ENCODE data around the gene MFSD12. TPM values are rescaled to one million over a fixed set of nuclear protein-coding genes. Genes with fewer than 3 reads are reported as not detected.
A peak's percentile ranks its signal among the peaks of the same experiment; 100 is the strongest.
"Not testable (repeated sequence)": the region's sequence is repeated elsewhere in the genome, so short reads cannot be mapped to it uniquely, and the experiment has no call there.

The MFSD12 gene
- total RNA-seq, 1 donor from 2014 or later, result 93.7 TPM

DNA sequence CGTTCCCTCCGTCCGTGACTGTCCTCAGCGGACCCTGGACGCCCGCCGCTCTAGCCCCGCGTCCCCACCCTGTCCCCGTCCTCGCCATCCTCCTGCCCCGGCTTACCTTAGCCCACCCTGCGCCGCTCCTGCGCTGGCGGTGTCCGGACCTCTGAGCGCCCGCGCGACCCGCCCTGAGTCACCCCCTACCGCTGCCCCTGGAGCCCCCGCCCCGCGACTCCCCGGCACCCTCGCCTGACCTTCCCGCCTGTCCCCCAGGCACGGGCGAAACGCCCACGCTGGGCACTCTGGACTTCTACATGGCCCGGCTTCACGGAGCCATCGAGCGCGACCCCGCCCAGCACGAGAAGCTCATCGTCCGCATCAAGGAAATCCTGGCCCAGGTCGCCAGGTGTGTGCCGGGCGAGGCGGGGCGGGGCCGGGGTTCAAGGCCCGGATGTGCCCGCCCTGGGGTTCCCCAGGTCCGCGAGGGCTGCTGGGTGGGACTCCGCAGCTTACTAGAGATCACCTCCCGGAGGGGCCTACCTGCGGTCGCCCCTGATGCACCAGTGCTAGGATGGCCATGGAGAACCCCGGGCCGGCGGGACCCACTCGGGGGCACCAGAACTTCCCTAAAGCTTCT lies 20.4 kb upstream of the MFSD12 start:
- H3K27ac Mint-ChIP-seq, result no peak overlapping the region
- intact Hi-C loops (cut with micrococcal nuclease), result no loop called here
- peaks cover 15% of the 10 kb centered on the region for H3K36me3 Mint-ChIP-seq (ENCODE audit: low read depth)
- no peaks in the 10 kb centered on the region for H3K27me3 Mint-ChIP-seq (ENCODE audit: low read depth)
- no peak overlapping the region for H3K4me3 Mint-ChIP-seq (ENCODE audit: low read depth)
- H3K9me3 Mint-ChIP-seq, result no peaks in the 10 kb centered on the region
- no peak for DNase-seq (ENCODE audit: low spot score)
- peaks cover 2% of the 10 kb centered on the region for H3K4me1 Mint-ChIP-seq (ENCODE audit: low read depth)

- H3K9me3 Mint-ChIP-seq, result no peaks in the 10 kb centered on the region
- intact Hi-C loops (cut with micrococcal nuclease), result no loop called here
- DNase-seq (ENCODE audit: low spot score), result no peak
- H3K4me3 Mint-ChIP-seq (ENCODE audit: low read depth), result no peak overlapping the region
- no peak overlapping the region for H3K27ac Mint-ChIP-seq
- H3K27me3 Mint-ChIP-seq (ENCODE audit: low read depth), result no peaks in the 10 kb centered on the region
- peaks cover 15% of the 10 kb centered on the region for H3K36me3 Mint-ChIP-seq (ENCODE audit: low read depth)
- H3K4me1 Mint-ChIP-seq (ENCODE audit: low read depth), result peaks cover 5% of the 10 kb centered on the region
These were observed 19.5 kb upstream of the MFSD12 start for GRCh38 chr19:3576696-3577443.

DNA sequence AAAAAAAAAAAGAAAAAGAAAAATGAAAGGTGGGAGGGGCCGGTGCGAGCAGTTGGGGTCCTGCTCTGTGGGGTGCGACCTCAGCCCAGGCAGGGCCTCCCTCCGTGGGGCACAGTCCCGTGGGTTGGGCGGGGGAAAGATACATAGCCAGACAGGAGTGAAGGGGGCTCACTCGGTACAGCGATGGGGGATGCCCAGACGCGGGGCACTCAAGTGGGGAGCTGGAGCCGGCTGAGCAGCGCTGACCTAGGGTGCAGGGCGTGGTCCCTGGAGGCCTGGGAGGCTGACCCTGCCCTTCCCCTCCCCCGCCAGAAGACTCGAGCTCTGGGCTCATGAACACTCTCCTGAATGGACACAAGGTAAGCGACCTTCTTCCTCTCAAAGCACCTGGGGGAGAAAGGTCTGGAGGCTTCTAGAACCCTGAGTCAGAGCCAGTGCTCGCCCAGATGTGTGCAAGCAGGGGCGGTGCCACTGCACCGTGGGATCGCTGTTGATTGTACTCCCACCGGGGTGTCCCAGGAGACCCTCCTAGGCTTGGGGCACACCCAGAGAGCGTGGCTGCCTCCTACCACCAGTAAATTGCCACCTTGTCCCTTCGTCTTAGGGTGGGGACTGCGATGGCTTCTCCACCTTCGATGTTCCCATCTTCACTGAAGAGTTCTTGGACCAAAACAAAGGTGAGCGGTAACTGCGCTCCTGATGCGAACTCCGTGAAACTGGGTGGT lies 18.7 kb upstream of the MFSD12 start:
- H3K27me3 Mint-ChIP-seq (ENCODE audit: low read depth), result no peaks in the 10 kb centered on the region

DNA sequence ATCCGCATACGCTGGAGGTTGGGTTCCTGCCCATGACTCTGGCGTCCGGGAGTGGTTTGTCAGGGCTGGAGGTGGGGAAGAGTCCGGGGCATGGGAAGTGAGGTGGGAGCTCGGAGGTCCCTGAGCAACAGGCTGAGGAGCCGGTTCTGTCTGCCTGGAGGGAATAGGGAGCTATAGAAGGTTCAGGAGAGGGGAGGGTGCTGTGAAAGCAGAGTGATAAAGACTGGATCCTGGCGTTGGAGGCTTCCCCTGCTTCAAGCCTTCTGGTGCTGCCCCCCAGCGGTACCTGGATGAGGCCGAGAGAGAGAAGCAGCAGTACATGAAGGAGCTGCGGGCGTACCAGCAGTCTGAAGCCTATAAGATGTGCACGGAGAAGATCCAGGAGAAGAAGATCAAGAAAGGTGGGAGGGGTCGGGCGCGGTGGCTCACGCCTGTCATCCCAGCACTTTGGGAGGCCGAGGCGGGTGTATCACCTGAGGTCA lies 17.9 kb upstream of the MFSD12 start:
- H3K4me1 Mint-ChIP-seq (ENCODE audit: low read depth), result peaks cover 8% of the 10 kb centered on the region
- no peak overlapping the region for H3K27ac Mint-ChIP-seq
- intact Hi-C loops (cut with micrococcal nuclease), result no loop called here
- H3K9me3 Mint-ChIP-seq, result no peaks in the 10 kb centered on the region
- no peaks in the 10 kb centered on the region for H3K27me3 Mint-ChIP-seq (ENCODE audit: low read depth)
- no peak overlapping the region for H3K4me3 Mint-ChIP-seq (ENCODE audit: low read depth)
- DNase-seq (ENCODE audit: low spot score), result no peak
- peaks cover 15% of the 10 kb centered on the region for H3K36me3 Mint-ChIP-seq (ENCODE audit: low read depth)

More for the DNA sequence above, 18.7 kb upstream of the MFSD12 start:
- H3K9me3 Mint-ChIP-seq, result no peaks in the 10 kb centered on the region
- H3K4me1 Mint-ChIP-seq (ENCODE audit: low read depth), result peaks cover 8% of the 10 kb centered on the region
- DNase-seq (ENCODE audit: low spot score), result no peak
- no peak overlapping the region for H3K27ac Mint-ChIP-seq
- peaks cover 15% of the 10 kb centered on the region for H3K36me3 Mint-ChIP-seq (ENCODE audit: low read depth)
- intact Hi-C loops (cut with micrococcal nuclease), result no loop called here
- no peak overlapping the region for H3K4me3 Mint-ChIP-seq (ENCODE audit: low read depth)

GRCh38 chr19:3573858-3574637 lies 16.7 kb upstream of the MFSD12 start:
- Mint-ChIP-seq H3K36me3 (ENCODE audit: low read depth) (peaks cover 15% of the 10 kb centered on the region), H3K9me3 (no peaks in the 10 kb centered on the region), H3K4me1 (ENCODE audit: low read depth) (peaks cover 8% of the 10 kb centered on the region), H3K4me3 (ENCODE audit: low read depth) (peak overlapping the region; percentile 76), H3K27me3 (ENCODE audit: low read depth) (no peaks in the 10 kb centered on the region), H3K27ac (peak overlapping the region; percentile 63)
- intact Hi-C loops (cut with micrococcal nuclease), result loop anchor here (2.0 kb wide), 1 partner anchor 73 kb away; the partner anchor contains the start of gene DOHH
- DNase-seq (ENCODE audit: low spot score), result peak; percentile 88

GRCh38 chr19:3573162-3573857 lies 15.9 kb upstream of the MFSD12 start:
- H3K27ac Mint-ChIP-seq, result peak overlapping the region; percentile 63
- H3K9me3 Mint-ChIP-seq, result no peaks in the 10 kb centered on the region
- H3K27me3 Mint-ChIP-seq (ENCODE audit: low read depth), result no peaks in the 10 kb centered on the region
- peaks cover 8% of the 10 kb centered on the region for H3K4me1 Mint-ChIP-seq (ENCODE audit: low read depth)
- peaks cover 15% of the 10 kb centered on the region for H3K36me3 Mint-ChIP-seq (ENCODE audit: low read depth)
- H3K4me3 Mint-ChIP-seq (ENCODE audit: low read depth), result peak overlapping the region; percentile 76
- intact Hi-C loops (cut with micrococcal nuclease), result loop anchor here (2.0 kb wide), 1 partner anchor 73 kb away; the partner anchor contains the start of gene DOHH
- no peak for DNase-seq (ENCODE audit: low spot score)

- H3K4me1 Mint-ChIP-seq (ENCODE audit: low read depth), result peaks cover 8% of the 10 kb centered on the region
- H3K4me3 Mint-ChIP-seq (ENCODE audit: low read depth), result peak within 1 kb of the TSS; percentile 76
- peaks cover 15% of the 10 kb centered on the region for H3K36me3 Mint-ChIP-seq (ENCODE audit: low read depth)
- H3K27ac Mint-ChIP-seq, result peak within 1 kb of the TSS; percentile 63
- DNase-seq (ENCODE audit: low spot score), result no peak
- no peaks in the 10 kb centered on the region for H3K9me3 Mint-ChIP-seq
- intact Hi-C loops (cut with micrococcal nuclease), result loop anchor here (1.0 to 2.0 kb wide), 2 partner anchors 16 to 72 kb away; partner anchors contain the start of genes DOHH and MFSD12
- H3K27me3 Mint-ChIP-seq (ENCODE audit: low read depth), result no peaks in the 10 kb centered on the region
These were observed 15.4 kb upstream of the MFSD12 start, which contains the start of gene HMG20B for GRCh38 chr19:3572855-3573161. Gene HMG20B, plus strand, starts transcription at chr19:3572944. Its CDS starts 366 bp downstream, at chr19:3573310.

- H3K27me3 Mint-ChIP-seq (ENCODE audit: low read depth), result no peaks in the 10 kb centered on the region
- H3K27ac Mint-ChIP-seq, result peak overlapping the region; percentile 52
- H3K4me3 Mint-ChIP-seq (ENCODE audit: low read depth), result peak overlapping the region; percentile 71
- intact Hi-C loops (cut with micrococcal nuclease), result loop anchor here (1.0 to 2.0 kb wide), 2 partner anchors 15 to 71 kb away; partner anchors contain the start of genes DOHH and MFSD12
- peak; percentile 99 for DNase-seq (ENCODE audit: low spot score)
- H3K9me3 Mint-ChIP-seq, result no peaks in the 10 kb centered on the region
- peaks cover 8% of the 10 kb centered on the region for H3K4me1 Mint-ChIP-seq (ENCODE audit: low read depth)
- H3K36me3 Mint-ChIP-seq (ENCODE audit: low read depth), result peaks cover 15% of the 10 kb centered on the region
These were observed 14.9 kb upstream of the MFSD12 start for GRCh38 chr19:3572132-3572854.

DNA sequence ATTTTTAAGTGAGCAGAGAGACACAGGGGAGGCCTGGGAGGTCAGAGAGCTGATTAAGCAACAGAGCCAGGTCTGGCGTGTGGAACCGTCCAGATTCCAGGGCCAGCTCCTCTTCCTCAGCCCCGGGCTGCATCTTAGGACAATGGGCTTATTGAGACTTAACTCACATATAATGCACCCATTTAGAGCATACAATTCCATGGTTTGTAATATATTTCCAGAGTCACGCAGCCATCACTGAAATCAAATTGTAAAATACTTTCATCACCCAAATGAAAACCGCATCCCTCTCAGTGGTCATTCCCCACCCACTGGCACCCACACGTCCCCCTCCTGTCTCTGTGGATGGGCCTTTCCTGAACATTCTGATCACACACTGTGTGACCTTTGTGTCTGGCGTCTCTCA lies 13.2 kb upstream of the MFSD12 start:
- intact Hi-C loops (cut with micrococcal nuclease), result no loop called here
- no peak overlapping the region for H3K27ac Mint-ChIP-seq

DNA sequence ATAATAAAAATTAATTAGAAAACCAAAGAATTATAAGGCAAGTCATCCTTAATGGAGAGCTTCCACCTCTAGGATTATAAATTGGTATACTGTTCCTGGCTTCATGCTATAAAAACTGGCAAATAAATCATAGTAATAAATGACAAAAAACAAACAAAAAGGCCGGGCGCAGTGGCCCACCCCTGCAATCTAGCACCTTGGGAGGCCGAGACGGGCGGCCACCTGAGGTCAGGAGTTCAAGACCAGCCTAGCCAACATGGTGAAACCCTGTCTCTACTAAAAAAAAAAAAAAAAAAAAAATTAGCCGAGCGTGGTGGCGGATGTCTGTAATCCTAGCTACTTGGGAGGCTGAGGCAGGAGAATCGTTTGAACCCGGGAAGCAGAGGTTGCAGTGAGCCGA lies 12.7 kb upstream of the MFSD12 start:
- intact Hi-C loops (cut with micrococcal nuclease), result not testable (repeated sequence)

More for the DNA sequence above, 13.2 kb upstream of the MFSD12 start:
- H3K27me3 Mint-ChIP-seq (ENCODE audit: low read depth), result no peaks in the 10 kb centered on the region
- no peak overlapping the region for H3K4me3 Mint-ChIP-seq (ENCODE audit: low read depth)
- peaks cover 12% of the 10 kb centered on the region for H3K36me3 Mint-ChIP-seq (ENCODE audit: low read depth)
- no peak for DNase-seq (ENCODE audit: low spot score)
- H3K4me1 Mint-ChIP-seq (ENCODE audit: low read depth), result peaks cover 8% of the 10 kb centered on the region
- no peaks in the 10 kb centered on the region for H3K9me3 Mint-ChIP-seq

DNA sequence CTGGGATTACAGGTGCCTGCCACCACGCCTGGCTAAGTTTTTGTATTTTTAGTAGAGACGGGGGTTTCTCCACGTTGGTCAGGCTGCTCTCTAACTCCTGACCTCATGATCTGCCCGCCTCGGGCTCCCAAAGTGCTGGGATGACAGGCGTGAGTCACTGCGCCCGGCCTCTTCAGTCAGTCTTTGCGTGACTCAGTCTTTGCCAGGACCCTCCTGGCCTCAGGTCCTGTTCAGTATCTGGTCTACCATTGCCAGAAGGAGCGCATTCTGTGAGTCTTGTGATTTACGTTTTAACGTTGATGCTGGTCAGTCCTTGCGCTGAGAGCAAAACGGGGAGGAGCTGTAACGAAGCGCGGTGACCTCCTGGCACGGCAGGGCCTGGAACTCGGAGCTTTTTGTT lies 7.8 kb upstream of the MFSD12 start:
- H3K36me3 Mint-ChIP-seq (ENCODE audit: low read depth), result no peaks in the 10 kb centered on the region
- intact Hi-C loops (cut with micrococcal nuclease), result no loop called here
- H3K9me3 Mint-ChIP-seq, result no peaks in the 10 kb centered on the region
- H3K4me3 Mint-ChIP-seq (ENCODE audit: low read depth), result no peak overlapping the region
- no peaks in the 10 kb centered on the region for H3K4me1 Mint-ChIP-seq (ENCODE audit: low read depth)
- H3K27ac Mint-ChIP-seq, result no peak overlapping the region
- no peaks in the 10 kb centered on the region for H3K27me3 Mint-ChIP-seq (ENCODE audit: low read depth)
- DNase-seq (ENCODE audit: low spot score), result no peak

More for the DNA sequence above, 12.7 kb upstream of the MFSD12 start:
- H3K9me3 Mint-ChIP-seq; H3K27ac Mint-ChIP-seq; H3K4me3 Mint-ChIP-seq (ENCODE audit: low read depth); H3K27me3 Mint-ChIP-seq (ENCODE audit: low read depth); H3K4me1 Mint-ChIP-seq (ENCODE audit: low read depth); DNase-seq (ENCODE audit: low spot score); H3K36me3 Mint-ChIP-seq (ENCODE audit: low read depth): not testable (repeated sequence)
